Measurements from ENCODE around the gene CACYBP.

The CACYBP gene

GRCh38 chr1:174957829-174958228, 41.9 kb upstream of the CACYBP start:
- TF ChIP-seq CTCF (IDR thresholded peaks at IDR 0.05; ENCODE audit: control insufficient read depth, extremely low read depth, insufficient read depth): no peak
- no peak for DNase-seq (ENCODE audit: low read depth)
- no peak overlapping the region for H3K4me3 ChIP-seq (ENCODE audit: low read depth, low read length)

- DNase-seq (ENCODE audit: low read depth): no peak
- no peak for TF ChIP-seq CTCF (IDR thresholded peaks at IDR 0.05; ENCODE audit: control insufficient read depth, extremely low read depth, insufficient read depth)
- H3K4me3 ChIP-seq (ENCODE audit: low read depth, low read length): no peak overlapping the region
These were observed 41.4 kb upstream of the CACYBP start for GRCh38 chr1:174958396-174958795.

GRCh38 chr1:174960362-174960761, 39.4 kb upstream of the CACYBP start:
- H3K4me3 ChIP-seq (ENCODE audit: low read depth, low read length): no peak overlapping the region
- TF ChIP-seq CTCF (IDR thresholded peaks at IDR 0.05; ENCODE audit: control insufficient read depth, extremely low read depth, insufficient read depth): no peak
- DNase-seq (ENCODE audit: low read depth): no peak

- H3K4me3 ChIP-seq (ENCODE audit: low read depth, low read length): no peak overlapping the region
- DNase-seq (ENCODE audit: low read depth): peak; percentile 90
- no peak for TF ChIP-seq CTCF (IDR thresholded peaks at IDR 0.05; ENCODE audit: control insufficient read depth, extremely low read depth, insufficient read depth)
These were observed 36.1 kb upstream of the CACYBP start for GRCh38 chr1:174963529-174964125.

GRCh38 chr1:174964261-174964971, 35.3 kb upstream of the CACYBP start:
- no peak for DNase-seq (ENCODE audit: low read depth)
- no peak overlapping the region for H3K4me3 ChIP-seq (ENCODE audit: low read depth, low read length)
- no peak for TF ChIP-seq CTCF (IDR thresholded peaks at IDR 0.05; ENCODE audit: control insufficient read depth, extremely low read depth, insufficient read depth)

- no peak overlapping the region for H3K4me3 ChIP-seq (ENCODE audit: low read depth, low read length)
- DNase-seq (ENCODE audit: low read depth): no peak
- no peak for TF ChIP-seq CTCF (IDR thresholded peaks at IDR 0.05; ENCODE audit: control insufficient read depth, extremely low read depth, insufficient read depth)
These were observed 34.8 kb upstream of the CACYBP start for GRCh38 chr1:174964972-174965361.
